Erythroblast (primary cell): ENCODE measurements around the gene SPDYE17.
"Not testable (repeated sequence)": the region's sequence is repeated elsewhere in the genome, so short reads cannot be mapped to it uniquely, and the experiment has no call there.

ENCODE experiments used
- GATA1 ChIP-seq: IDR thresholded peaks from 2 replicates; pipeline ENCODE4 v1.6.1; 2011; ENCODE audit warnings: low read depth, mild to moderate bottlenecking, control low read depth, low read length, moderate library complexity
- POLR2A ChIP-seq: IDR thresholded peaks from 2 replicates; pipeline ENCODE4 v1.6.1; 2011; ENCODE audit warnings: mild to moderate bottlenecking, low read length

DNA sequence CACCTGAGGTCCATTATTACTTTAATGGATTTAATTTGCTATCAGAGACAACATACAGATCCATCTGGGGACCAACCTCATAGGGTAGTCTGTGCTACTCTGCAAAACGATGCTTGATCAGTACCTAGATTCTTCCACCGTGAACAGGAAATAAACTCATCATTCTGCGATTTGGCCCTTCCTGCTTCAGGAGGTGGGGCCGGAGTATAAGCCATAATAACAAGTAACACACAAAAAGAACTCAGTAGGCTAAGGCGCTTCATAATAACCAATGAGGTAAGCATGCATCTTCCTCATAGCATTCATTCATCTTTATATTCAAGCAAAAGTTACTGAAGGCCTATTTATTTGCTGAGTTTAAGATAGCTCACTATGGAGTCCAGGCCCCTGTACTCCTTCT lies 47.5 kb upstream of the SPDYE17 start:
- not testable (repeated sequence) for TF ChIP-seq POLR2A, GATA1
